ENCODE results near the gene ERBB2. TPM values are rescaled to one million over a fixed set of nuclear protein-coding genes. Genes with fewer than 3 reads are reported as not detected.

The ERBB2 gene
- total RNA-seq, 4 donors from 2014 or later, result 175 to 439 (median 234) TPM

- DNase-seq, result peak; percentile 70
- H3K4me1 ChIP-seq, result peaks cover 21 to 58% (median 55%) of the 10 kb centered on the region in 4 donors
Observed at GRCh38 chr17:39674702-39675389, 25.0 kb upstream of the ERBB2 start.

GRCh38 chr17:39675390-39676082, 24.3 kb upstream of the ERBB2 start:
- Histone ChIP-seq H3K9me3 (no peaks in the 10 kb centered on the region), H3K4me3 (no peak overlapping the region), H3K4me1 (peaks cover 21 to 64% (median 60%) of the 10 kb centered on the region in 4 donors), H3K27me3 (peaks cover 8% of the 10 kb centered on the region), H3K27ac (peak overlapping the region; percentile 65 to 79 (median 70)), H3K36me3 (no peaks in the 10 kb centered on the region)
- WGBS, 2 donors (ENCODE audit: low coverage in 1 of 2), result 51 to 68% methylated on average over 4 to 10 of the region's 10 CpGs
- DNase-seq, result no peak
- TF ChIP-seq POLR2A (IDR thresholded peaks at IDR 0.05) (no peak), CTCF (IDR thresholded peaks at IDR 0.05) (no peak), POLR2AphosphoS5 (IDR thresholded peaks at IDR 0.05) (no peak), EP300 (IDR thresholded peaks at IDR 0.05; ENCODE audit: low read depth) (no peak)
- intact Hi-C loops (cut with DNase I; ENCODE audit: low total_unique reads) (no loop called here), in situ Hi-C loops (cut with MboI; ENCODE audit: low pct_ligation_motif_present in 1 of 4, low pct_unique_long_range_greater_than_20kb in 1 of 4, low sequenced_read_pairs in 3 of 4) (no loop called here)

More at GRCh38 chr17:39674702-39675389, 25.0 kb upstream of the ERBB2 start:
- intact Hi-C loops (cut with DNase I; ENCODE audit: low total_unique reads) (no loop called here), in situ Hi-C loops (cut with MboI; ENCODE audit: low pct_ligation_motif_present in 1 of 4, low pct_unique_long_range_greater_than_20kb in 1 of 4, low sequenced_read_pairs in 3 of 4) (no loop called here)
- Histone ChIP-seq H3K4me3 (no peak overlapping the region), H3K36me3 (no peaks in the 10 kb centered on the region), H3K9me3 (no peaks in the 10 kb centered on the region), H3K27ac (peak overlapping the region; percentile 65 to 79 (median 70)), H3K27me3 (peaks cover 15% of the 10 kb centered on the region)
- TF ChIP-seq EP300 (IDR thresholded peaks at IDR 0.05; ENCODE audit: low read depth), result no peak
- TF ChIP-seq POLR2AphosphoS5 (IDR thresholded peaks at IDR 0.05), result peak in 1 of 3 donors; percentile 27
- peak; percentile 33 for TF ChIP-seq POLR2A (IDR thresholded peaks at IDR 0.05)
- no peak for TF ChIP-seq CTCF (IDR thresholded peaks at IDR 0.05)
- 33% methylated on average over 11 of the region's 11 CpGs; no CpG with 5 or more reads in 1 of the 2 donors for WGBS, 2 donors (ENCODE audit: low coverage in 1 of 2)

DNA sequence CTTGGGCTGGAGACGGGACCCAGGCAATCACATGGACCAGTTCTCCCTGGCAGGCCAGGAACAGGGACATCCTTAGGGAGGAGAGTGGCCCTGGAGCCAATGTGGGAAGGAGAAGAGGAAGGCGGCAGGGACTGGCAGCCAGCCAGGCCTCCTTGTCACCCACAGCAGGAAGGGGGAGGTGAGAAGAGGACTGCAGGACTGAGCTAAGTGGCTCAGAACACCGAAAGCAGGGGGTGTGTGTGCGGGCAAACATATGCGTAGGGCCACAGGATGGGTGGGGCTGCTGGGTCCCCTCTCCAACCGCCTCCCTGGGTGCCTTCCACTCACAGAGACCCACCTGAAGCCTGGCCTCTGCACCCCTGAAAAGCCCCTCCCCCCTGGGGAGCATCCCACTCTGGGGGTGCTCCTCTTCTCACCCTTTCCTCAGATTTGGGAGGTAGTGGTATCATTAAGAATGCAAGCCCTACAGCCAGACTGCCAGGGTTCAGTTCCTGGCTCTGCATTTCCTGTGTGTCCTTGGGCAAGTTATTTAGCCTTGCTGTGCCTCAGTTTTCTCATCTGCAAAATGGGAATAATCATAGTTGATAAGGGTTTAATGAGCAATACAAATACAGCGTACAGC, 23.6 kb upstream of the ERBB2 start:
- Histone ChIP-seq H3K36me3 (peaks cover 0 to 5% (median 0%) of the 10 kb centered on the region in 4 donors), H3K27me3 (peaks cover 3% of the 10 kb centered on the region), H3K27ac (peak overlapping the region; percentile 65 to 79 (median 70)), H3K4me3 (no peak overlapping the region), H3K9me3 (no peaks in the 10 kb centered on the region), H3K4me1 (peaks cover 21 to 63% (median 59%) of the 10 kb centered on the region in 4 donors)
- peak; percentile 81 for DNase-seq
- WGBS, 2 donors (ENCODE audit: low coverage in 1 of 2), result 28 to 55% methylated on average over 2 to 7 of the region's 7 CpGs
- TF ChIP-seq POLR2A (IDR thresholded peaks at IDR 0.05), result no peak
- TF ChIP-seq CTCF (IDR thresholded peaks at IDR 0.05), result no peak
- TF ChIP-seq EP300 (IDR thresholded peaks at IDR 0.05; ENCODE audit: low read depth), result no peak
- TF ChIP-seq POLR2AphosphoS5 (IDR thresholded peaks at IDR 0.05), result no peak
- intact Hi-C loops (cut with DNase I; ENCODE audit: low total_unique reads) (no loop called here), in situ Hi-C loops (cut with MboI; ENCODE audit: low pct_ligation_motif_present in 1 of 4, low pct_unique_long_range_greater_than_20kb in 1 of 4, low sequenced_read_pairs in 3 of 4) (no loop called here)

GRCh38 chr17:39677072-39677471, 22.8 kb upstream of the ERBB2 start:
- TF ChIP-seq EP300 (IDR thresholded peaks at IDR 0.05; ENCODE audit: low read depth), result no peak
- no peak for TF ChIP-seq POLR2A (IDR thresholded peaks at IDR 0.05)
- no peak for TF ChIP-seq CTCF (IDR thresholded peaks at IDR 0.05)
- TF ChIP-seq POLR2AphosphoS5 (IDR thresholded peaks at IDR 0.05), result no peak
- WGBS, 2 donors (ENCODE audit: low coverage in 1 of 2), result 71 to 81% methylated on average over 3 to 8 of the region's 8 CpGs
- no peak for DNase-seq
- Histone ChIP-seq H3K36me3 (peaks cover 0 to 6% (median 0%) of the 10 kb centered on the region in 4 donors), H3K27ac (peak overlapping the region; percentile 64 to 82 (median 76)), H3K9me3 (no peaks in the 10 kb centered on the region), H3K27me3 (no peaks in the 10 kb centered on the region), H3K4me1 (peaks cover 21 to 56% (median 55%) of the 10 kb centered on the region in 4 donors), H3K4me3 (no peak overlapping the region)
- in situ Hi-C loops (cut with MboI; ENCODE audit: low pct_ligation_motif_present in 1 of 4, low pct_unique_long_range_greater_than_20kb in 1 of 4, low sequenced_read_pairs in 3 of 4), result no loop called here
- intact Hi-C loops (cut with DNase I; ENCODE audit: low total_unique reads), result no loop called here

All from transverse colon (tissue), 4 donors.